ENCODE results near the gene TLCD1.

Gene TLCD1

DNA sequence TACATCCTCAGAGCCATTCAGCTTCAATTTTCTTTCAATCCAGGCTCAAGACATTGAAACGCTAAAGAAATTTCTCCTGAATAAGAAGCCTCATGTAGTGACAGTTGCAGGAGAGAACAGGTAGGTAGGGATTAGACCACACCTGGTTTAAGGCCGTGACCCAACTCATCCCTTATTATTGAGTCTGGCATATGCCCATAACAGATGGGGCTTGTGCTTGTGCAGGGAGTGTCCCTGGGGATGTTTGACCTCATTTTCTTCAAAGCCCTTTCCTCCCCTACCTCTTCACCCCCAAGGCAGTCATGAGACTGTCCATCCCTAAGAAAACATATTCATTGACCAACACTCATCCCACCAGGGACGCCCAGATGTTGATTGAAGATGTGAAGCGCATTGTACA is 39.7 kb downstream of the TLCD1 start:
- no peak for DNase-seq (ENCODE audit: low read depth in 2 of 2)

GRCh38 chr17:28685366-28685765 is 40.7 kb downstream of the TLCD1 start:
- DNase-seq (ENCODE audit: low read depth in 2 of 2) = no peak

DNA sequence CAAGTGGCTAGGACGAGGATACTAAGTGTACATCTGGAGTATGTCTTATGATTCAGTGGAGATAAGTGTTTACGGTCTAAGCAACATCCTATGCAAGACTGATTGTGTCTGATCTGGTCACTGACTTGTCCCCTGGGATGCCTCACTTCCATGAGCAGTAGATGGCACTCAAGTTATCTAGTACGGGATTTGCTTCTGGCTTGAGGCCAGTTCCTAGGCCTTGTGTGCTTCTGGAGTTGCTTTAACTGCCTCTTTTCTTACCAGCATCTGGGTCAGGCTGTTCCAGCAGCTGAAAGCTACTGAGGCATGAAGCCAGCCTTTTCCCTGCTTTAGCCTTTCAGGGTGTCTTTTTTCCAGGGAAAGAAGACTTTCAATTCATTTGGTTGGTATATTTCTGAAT is 41.1 kb downstream of the TLCD1 start:
- DNase-seq (ENCODE audit: low read depth in 2 of 2) = no peak

GRCh38 chr17:28682655-28683054 is 43.4 kb downstream of the TLCD1 start:
- no peak for DNase-seq (ENCODE audit: low read depth in 2 of 2)

DNA sequence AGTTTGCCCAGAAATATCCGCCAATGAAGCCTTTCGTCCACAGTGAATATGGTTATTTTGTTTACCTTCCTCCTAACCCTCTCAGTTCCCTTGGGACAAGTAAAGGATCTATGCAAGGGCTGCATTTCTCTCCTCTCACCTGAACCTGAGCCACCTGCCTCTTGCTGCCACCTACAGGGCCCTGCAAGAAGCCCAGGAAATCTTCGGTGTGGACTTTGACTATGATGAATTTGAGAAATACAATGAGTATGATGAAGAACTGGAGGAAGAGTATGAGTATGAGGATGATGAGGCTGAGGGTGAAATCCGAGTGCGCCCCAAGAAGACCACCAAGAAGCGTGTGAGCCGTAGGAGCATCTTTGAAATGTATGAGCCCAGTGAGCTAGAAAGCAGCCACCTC is 50.1 kb downstream of the TLCD1 start:
- no peak for DNase-seq (ENCODE audit: low read depth in 2 of 2)

GRCh38 chr17:28675490-28675889 is 50.5 kb downstream of the TLCD1 start:
- no peak for DNase-seq (ENCODE audit: low read depth in 2 of 2)

Measured in activated CD4-positive, alpha-beta T cell treated with anti-CD3 and anti-CD28 coated beads for 24 hours (primary cell).